Tongue (tissue), 2 donors: ENCODE results near the gene KAT7. TPM values are rescaled to one million over a fixed set of nuclear protein-coding genes. Genes with fewer than 3 reads are reported as not detected.
"Not testable (repeated sequence)": the region's sequence is repeated elsewhere in the genome, so short reads cannot be mapped to it uniquely, and the experiment has no call there.

Experiments
- DNase-seq: peaks from one replicate; pipeline ENCODE4 v3.0.0-alpha.2; 2015
- total RNA-seq: library from RNA; depleted of rRNA; stranded (reverse); fragments of >200 nt; gene quantifications from one replicate; pipeline ENCODE4 v1.2.3, GENCODE V29; 2014

Gene KAT7
- total RNA-seq, 1 donor from 2014 or later = 58.1 TPM

GRCh38 chr17:49809056-49809455, 20.6 kb downstream of the KAT7 start:
- DNase-seq = no peak

- no peak for DNase-seq
Observed at GRCh38 chr17:49814781-49815529, 26.5 kb downstream of the KAT7 start.

GRCh38 chr17:49815761-49816281, 27.3 kb downstream of the KAT7 start:
- peak; percentile 58 for DNase-seq

- DNase-seq = no peak
Observed at GRCh38 chr17:49817993-49818392, 29.5 kb downstream of the KAT7 start.

GRCh38 chr17:49819138-49819537, 30.7 kb downstream of the KAT7 start:
- no peak for DNase-seq

GRCh38 chr17:49819651-49820050, 31.2 kb downstream of the KAT7 start:
- DNase-seq = no peak

- DNase-seq = no peak
Observed at GRCh38 chr17:49820773-49821172, 32.3 kb downstream of the KAT7 start.

- no peak for DNase-seq
Observed at GRCh38 chr17:49821466-49821865, 33.0 kb downstream of the KAT7 start.

GRCh38 chr17:49821916-49822315, 33.4 kb downstream of the KAT7 start:
- no peak for DNase-seq

- peak; percentile 56 for DNase-seq
Observed at GRCh38 chr17:49822829-49823228, 34.3 kb downstream of the KAT7 start.

- DNase-seq = no peak
Observed at GRCh38 chr17:49823614-49824013, 35.1 kb downstream of the KAT7 start.

GRCh38 chr17:49825645-49826044, 37.2 kb downstream of the KAT7 start:
- no peak for DNase-seq

- DNase-seq = not testable (repeated sequence)
Observed at GRCh38 chr17:49828325-49828724, 39.8 kb downstream of the KAT7 start.

GRCh38 chr17:49829026-49829425, 40.5 kb downstream of the KAT7 start:
- DNase-seq = no peak

GRCh38 chr17:49830605-49831004, 42.1 kb downstream of the KAT7 start:
- DNase-seq = no peak

GRCh38 chr17:49832840-49833599, 44.5 kb downstream of the KAT7 start:
- no peak for DNase-seq

- DNase-seq = no peak
Observed at GRCh38 chr17:49834118-49834743, 45.8 kb downstream of the KAT7 start.

- no peak for DNase-seq
Observed at GRCh38 chr17:49835472-49835871, 47.0 kb downstream of the KAT7 start.

GRCh38 chr17:49836111-49837030, 47.9 kb downstream of the KAT7 start:
- DNase-seq = no peak

- DNase-seq = no peak
Observed at GRCh38 chr17:49839455-49839854, 51.0 kb downstream of the KAT7 start.

- DNase-seq = no peak
Observed at GRCh38 chr17:49841548-49841947, 53.1 kb downstream of the KAT7 start.

- DNase-seq = no peak
Observed at GRCh38 chr17:49842371-49842770, 53.9 kb downstream of the KAT7 start.
